Measurements from ENCODE around the gene STX2.
A peak's percentile ranks its signal among the peaks of the same experiment; 100 is the strongest.
"Not testable (repeated sequence)": the region's sequence is repeated elsewhere in the genome, so short reads cannot be mapped to it uniquely, and the experiment has no call there.

Gene STX2

DNA sequence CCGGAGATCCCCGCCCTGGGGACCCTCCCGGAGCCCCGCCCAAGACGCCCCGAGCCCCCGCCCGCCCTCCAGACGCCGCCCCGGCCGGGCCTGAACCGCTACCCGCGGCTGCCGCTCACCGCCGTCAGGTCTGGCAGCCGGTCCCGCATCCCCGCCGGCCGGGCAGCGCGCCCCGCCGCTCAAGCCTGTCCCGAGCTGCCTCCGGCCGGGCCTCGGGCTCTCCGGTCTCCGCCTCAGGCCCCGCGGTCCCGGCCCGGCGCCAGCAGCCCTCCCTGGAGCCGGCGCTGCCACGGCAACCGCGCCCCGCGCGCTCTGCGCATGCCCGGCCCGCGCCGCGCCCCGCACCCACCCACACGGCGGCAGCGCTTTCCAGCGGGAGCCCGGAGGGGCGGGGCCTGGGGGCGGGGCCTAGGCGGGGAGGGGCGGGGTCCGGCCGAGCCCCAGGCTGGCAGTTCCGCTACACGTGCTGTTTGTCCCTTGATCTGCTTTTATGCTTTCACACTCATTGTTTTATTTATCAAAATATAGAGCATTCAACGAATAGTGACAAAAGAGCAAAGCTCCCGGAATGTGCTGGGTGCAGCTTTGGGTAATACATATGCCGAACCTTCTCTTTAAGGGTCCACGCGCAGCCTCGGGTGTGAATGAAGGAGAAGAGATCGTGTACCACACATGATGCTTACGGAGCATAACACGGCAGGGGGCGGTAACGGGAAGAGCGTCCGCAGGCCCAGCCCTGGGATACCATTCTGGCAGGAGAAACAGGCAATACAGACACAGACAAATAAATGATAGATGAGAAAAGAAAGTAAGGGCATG is at the start of gene STX2:
TSS of gene STX2 (minus strand) at position 300 of the 819 bp plus-strand sequence. CDS start at position 149, 151 bp downstream.
- peak; percentile 20 for DNase-seq

DNA sequence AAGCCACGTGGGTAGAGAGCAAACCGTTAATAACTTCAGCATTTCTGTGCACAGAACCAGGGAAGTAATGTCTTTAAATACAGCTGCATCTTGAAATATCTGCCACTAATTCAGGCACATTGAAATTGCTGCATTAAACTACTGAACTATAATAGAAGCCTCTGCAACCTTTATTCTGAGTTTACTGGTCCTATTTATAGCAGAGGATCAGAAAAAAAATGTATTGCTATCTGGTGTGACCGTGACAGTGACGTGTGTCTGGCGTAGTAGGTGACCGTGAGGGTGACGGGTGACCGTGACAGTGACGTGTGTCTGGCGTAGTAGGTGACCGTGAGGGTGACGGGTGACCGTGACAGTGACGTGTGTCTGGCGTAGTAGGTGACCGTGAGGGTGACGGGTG is 48.1 kb upstream of the STX2 start:
- not testable (repeated sequence) for DNase-seq

GRCh38 chr12:130881548-130881947 is 42.5 kb upstream of the STX2 start:
- no peak for DNase-seq

GRCh38 chr12:130881046-130881445 is 42.0 kb upstream of the STX2 start:
- DNase-seq: no peak

DNA sequence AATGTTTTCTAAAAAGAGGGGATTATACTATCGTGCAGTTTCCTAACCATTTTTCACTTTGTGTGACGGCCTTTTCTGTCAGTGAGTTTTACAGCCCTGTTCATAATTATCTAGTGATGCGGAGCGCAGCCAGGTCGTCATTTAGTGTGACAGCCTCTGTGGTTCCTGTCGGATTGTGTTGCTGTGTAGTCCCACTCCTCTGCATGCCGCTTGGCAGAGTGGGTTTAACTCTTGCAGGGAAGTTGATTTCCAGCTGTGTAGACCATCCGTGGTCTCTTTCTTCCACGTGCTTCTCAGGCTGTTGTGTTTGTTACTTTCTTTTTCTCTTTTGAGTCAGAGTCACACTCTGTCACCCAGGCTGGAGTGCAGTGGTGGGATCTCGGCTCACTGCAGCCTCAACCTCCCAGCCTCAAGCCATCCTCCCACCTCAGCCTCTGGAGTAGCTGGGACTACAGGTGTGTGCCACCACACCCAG is 41.4 kb upstream of the STX2 start:
- no peak for DNase-seq

GRCh38 chr12:130879781-130880389 is 40.8 kb upstream of the STX2 start:
- no peak for DNase-seq

DNA sequence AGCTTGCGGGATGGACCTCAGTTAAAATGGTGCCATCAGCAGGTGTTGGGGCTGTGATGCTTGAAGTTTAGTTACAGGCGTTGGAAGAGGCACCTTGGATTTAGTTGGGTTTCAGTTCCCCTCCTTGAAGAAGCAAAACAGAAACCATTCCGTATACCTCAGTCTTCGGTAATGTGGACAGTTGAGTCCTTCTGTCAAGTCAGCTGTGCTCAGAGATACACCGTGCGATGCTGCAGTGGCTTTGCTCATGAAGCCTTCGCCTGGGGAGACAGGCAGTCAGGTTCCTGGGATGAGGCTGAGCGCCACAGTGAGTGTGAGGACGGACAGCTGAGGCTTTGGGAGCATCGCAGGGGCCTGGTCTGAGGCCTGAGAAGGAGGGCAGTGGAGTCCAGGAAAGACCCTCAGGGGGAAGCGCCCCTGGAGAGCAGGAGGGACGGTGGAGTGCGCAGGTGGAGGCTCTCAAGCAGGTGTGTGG is 40.2 kb upstream of the STX2 start:
- DNase-seq: no peak

DNA sequence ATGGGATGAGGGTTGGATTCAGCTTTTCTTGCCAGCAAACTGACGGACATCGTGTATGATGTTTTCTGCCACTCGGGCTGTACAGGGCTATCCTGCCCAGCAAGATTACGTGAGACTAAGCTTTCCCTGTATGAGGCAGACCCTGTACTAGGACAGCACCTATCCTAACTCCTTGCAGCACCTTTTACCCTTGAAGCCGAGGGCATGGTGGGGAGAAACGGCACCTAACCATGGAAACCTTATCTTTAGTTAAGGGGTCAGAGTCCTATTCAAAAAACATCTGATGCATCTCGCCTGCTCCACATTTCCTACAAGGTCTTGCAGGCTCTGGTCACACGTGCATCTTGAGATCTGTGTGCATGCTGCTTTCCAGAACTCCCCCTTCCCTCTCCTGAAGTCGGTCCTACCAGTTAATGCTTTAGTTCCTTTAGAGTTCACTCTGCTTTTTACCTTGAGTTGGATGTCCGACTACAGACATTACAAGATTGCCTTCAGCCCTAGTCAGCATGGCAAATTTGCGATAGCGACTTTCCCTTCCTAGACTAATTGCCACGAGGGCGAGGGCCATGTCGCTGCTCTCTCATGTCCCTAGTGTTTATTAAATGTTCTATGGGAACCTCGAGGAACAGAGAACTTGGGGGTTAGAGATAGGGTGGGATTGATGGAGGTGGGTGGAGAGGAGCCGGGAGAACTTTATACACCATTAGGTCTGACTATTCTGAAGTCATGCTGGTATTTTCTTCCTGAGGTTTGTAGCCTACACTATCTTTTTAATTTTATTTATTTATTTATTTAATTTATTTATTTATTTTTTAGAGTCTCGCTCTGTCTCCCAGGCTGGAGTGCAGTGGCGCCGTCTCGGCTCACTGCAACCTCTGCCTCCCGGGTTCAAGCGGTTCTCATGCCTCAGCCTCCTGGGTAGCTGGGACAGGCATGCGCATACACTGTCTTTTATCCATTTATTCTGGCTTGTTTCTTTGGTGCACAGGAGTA is 39.4 kb upstream of the STX2 start:
- DNase-seq: no peak

GRCh38 chr12:130877333-130877732 is 38.3 kb upstream of the STX2 start:
- DNase-seq: no peak

- DNase-seq: no peak
These were observed 37.7 kb upstream of the STX2 start for GRCh38 chr12:130876758-130877157.

GRCh38 chr12:130876297-130876696 is 37.2 kb upstream of the STX2 start:
- no peak for DNase-seq

DNA sequence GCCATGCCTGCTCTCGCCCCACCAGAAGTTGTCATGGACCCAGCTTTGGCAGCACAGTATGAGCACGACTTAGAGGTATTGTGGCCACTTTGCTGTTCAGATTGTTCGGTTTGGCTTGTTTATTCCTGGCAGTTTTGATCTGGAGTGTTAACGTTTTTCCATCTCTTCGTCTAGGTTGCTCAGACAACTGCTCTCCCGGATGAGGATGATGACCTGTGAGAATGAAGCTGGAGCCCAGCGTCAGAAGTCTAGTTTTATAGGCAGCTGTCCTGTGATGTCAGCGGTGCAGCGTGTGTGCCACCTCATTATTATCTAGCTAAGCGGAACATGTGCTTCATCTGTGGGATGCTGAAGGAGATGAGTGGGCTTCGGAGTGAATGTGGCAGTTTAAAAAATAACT is 36.7 kb upstream of the STX2 start:
- DNase-seq: not testable (repeated sequence)

GRCh38 chr12:130875193-130875592 is 36.1 kb upstream of the STX2 start:
- no peak for DNase-seq

DNA sequence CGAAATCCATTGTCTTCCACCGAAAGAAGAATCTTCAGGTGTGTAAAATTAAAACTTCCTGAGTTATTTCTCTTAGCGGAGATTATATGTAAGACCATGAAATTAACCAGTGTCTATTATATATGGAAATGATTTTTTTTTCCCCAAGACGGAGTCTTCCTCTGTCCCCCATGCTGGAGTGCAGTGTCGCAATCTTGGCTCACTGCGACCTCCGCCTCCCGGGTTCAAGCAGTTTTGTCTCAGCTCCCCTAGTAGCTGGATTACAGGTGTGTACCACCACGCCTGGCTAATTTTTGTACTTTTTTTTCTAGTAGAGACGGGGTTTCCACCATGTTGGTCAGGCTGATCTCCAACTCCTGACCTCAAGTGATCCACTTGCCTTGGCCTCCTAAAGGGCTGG is 35.6 kb upstream of the STX2 start:
- no peak for DNase-seq

- no peak for DNase-seq
These were observed 34.8 kb upstream of the STX2 start for GRCh38 chr12:130873825-130874224.

GRCh38 chr12:130873106-130873795 is 34.2 kb upstream of the STX2 start:
- no peak for DNase-seq

DNA sequence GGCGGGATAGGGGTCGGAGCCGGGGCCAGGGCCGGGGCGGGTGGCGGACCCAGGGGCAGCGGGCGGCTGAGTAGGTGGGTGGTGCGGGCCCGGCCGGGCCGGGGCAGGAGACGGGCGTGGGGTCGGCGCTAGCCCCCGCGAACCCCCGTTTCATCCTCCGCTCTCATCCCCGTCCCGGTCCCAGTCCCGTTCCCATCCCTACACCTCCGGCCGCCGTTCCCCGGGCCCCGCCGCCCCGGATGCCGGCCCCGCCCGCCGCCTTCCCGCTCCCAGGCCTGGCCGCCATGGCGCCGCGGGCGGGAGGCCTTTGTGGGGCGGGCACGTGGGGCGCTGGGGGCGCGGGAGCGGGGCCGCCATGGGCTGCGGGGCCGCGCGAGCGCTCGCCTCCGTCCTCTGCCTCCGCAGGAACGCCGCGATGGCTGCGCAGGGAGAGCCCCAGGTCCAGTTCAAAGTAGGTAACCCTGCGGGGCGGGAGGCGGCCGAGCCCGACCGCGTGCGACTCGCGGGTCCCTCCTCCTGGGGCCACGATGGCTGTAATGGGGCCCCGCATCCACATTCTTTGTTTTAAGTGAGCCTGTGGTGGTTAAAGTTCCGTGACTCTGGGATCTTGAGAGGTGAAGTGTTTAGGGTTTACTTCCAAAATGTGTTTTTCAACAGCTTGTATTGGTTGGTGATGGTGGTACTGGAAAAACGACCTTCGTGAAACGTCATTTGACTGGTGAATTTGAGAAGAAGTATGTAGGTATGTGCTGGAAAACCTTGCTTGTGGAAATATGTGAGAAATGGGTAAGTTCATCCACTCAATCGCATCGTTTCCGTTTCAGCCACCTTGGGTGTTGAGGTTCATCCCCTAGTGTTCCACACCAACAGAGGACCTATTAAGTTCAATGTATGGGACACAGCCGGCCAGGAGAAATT is 33.4 kb upstream of the STX2 start:
- DNase-seq: no peak

DNA sequence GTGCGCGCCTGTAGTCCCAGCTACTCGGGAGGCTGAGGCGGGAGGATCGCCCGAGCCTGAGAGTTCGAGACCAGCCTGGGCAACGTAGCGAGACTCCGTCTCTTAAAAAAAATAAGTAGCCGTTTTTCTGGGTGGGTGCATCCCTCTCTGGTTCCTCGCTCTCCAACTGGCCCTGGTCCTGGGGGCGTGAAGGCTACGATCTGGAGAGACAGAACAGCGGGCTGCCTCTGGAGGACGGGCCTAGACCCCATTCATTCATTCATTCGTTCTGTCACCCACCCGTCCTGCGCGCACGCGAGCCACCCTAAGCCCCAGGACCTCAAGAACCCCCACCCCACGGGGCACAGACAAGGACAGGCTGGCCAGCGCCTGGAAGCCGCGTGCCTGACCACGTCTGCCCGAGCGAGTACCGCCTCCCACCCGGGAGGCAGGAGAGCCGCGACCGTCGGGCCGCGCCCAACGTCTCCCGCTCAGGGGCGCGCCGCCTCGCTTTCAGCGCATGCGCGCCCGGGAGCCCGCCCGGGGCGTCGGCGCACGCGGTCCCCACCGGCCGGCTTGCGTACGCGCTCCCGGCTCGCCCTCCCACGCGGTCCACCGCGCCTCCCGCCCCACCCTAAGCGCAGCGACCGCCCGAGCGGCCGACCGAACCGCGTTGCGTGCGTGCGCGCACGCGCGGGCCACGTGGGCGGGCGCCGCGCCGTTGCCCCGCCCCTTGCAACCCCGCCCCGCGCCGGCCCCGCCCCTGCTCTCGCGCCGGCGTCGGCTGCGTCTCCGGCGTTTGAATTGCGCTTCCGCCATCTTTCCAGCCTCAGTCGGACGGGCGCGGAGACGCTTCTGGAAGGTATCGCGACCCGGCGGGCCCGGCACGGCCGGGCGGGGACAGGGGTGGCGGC is 32.5 kb upstream of the STX2 start, which contains the start of gene RAN:
TSS of gene RAN (plus strand) at position 781 of the 893 bp plus-strand sequence. CDS start 528 bp downstream, outside the sequence.
- peak; percentile 29 for DNase-seq

DNA sequence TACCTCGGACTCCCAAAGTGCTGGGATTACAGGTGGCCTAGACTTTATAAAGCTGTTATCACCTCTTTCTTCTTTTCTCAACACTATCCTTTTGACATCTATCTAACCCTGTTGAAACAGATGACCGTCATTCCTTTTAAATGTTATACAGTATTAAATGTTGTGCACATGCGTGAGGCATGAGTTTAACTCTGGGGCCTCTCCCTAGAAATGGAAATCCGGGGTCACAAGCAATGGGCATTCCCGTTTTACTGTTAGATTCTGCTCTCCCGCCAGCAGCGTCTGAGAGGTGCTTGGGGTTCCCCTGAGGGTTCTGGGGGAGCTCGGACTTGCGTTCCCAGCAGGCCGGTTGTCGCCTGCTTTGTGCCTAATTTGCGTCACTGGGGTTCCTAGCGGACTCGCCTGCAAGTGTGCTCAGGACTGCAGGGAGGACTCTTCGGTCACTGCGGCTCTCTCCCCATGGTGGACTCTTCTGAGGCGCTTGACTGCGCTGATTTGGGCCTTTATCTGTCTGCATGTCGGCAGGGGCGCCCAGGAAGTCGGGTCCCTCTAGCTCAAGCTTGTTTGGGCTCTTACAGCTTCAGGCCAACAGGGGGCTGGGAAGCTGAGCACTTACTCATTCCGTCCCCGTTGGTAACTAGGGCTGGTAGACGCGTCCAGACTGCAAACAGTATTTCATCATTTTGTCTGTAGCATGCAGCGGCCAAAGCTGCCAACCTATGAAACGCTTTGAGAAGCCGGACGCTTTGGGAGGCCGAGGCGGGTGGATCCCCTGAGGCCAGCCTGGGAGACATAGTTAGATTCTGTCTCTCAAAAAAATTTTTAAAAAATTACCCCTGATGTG is 31.6 kb upstream of the STX2 start:
- DNase-seq: peak; percentile 5
